OCI-LY1 (cell line): Measurements from ENCODE around the gene PYGM.

ENCODE experiments used
- H2AFZ ChIP-seq: fragments of 200-600 bp; sonication (generic), shearing (Covaris generic); 2 replicates; pipeline ENCODE4 v1.6.0; 2014; ENCODE audit warnings: antibody characterized with exemption, mild to moderate bottlenecking, low read length
- H3F3A ChIP-seq: fragments of 200-600 bp; sonication (generic), shearing (Covaris generic); 2 replicates; pipeline ENCODE4 v1.6.0; 2014; ENCODE audit warnings: mild to moderate bottlenecking, antibody characterized with exemption, low read length, moderate library complexity; ENCODE audit not compliant: insufficient read depth
- H3K27ac ChIP-seq: fragments of 200-600 bp; sonication (generic); 2 replicates; pipeline ENCODE4 v1.5.1; 2014; ENCODE audit warnings: low read length, mixed run types, mild to moderate bottlenecking, low read depth; ENCODE audit not compliant: poor library complexity, severe bottlenecking
- H3K27me3 ChIP-seq: fragments of 200-600 bp; sonication (generic); 2 replicates; pipeline ENCODE4 v1.6.0; 2014; ENCODE audit warnings: antibody characterized with exemption, mild to moderate bottlenecking, low read length, moderate library complexity; ENCODE audit not compliant: insufficient read depth
- H3K36me3 ChIP-seq: fragments of 200-600 bp; sonication (generic); 2 replicates; pipeline ENCODE4 v1.6.1; 2014; ENCODE audit warnings: mild to moderate bottlenecking, antibody characterized with exemption, low read length, moderate library complexity, mixed read lengths; ENCODE audit not compliant: insufficient read depth
- H3K4me1 ChIP-seq: fragments of 200-600 bp; sonication (generic); 2 replicates; pipeline ENCODE4 v1.5.1; 2014; ENCODE audit warnings: mild to moderate bottlenecking, low read length, moderate library complexity; ENCODE audit not compliant: insufficient read depth, severe bottlenecking
- H3K4me2 ChIP-seq: fragments of 200-600 bp; sonication (generic), shearing (Covaris generic); 2 replicates; pipeline ENCODE4 v1.6.1; 2014; ENCODE audit warnings: low read length
- H3K4me3 ChIP-seq: fragments of 200-600 bp; sonication (generic); 2 replicates; pipeline ENCODE4 v1.5.1; 2014; ENCODE audit warnings: low read length, low read depth, mild to moderate bottlenecking, mixed read lengths; ENCODE audit not compliant: poor library complexity, severe bottlenecking
- H3K79me2 ChIP-seq: fragments of 200-600 bp; shearing (Covaris generic); 2 replicates; pipeline ENCODE4 v1.6.1; 2016; ENCODE audit warnings: mixed run types, low read length, mixed read lengths; ENCODE audit not compliant: insufficient read depth
- H3K9ac ChIP-seq: fragments of 200-600 bp; sonication (generic), shearing (Covaris generic); 2 replicates; pipeline ENCODE4 v1.6.1; 2014; ENCODE audit warnings: mild to moderate bottlenecking, low read length, mixed read lengths
- H3K9me2 ChIP-seq: fragments of 200-600 bp; sonication (generic), shearing (Covaris generic); 2 replicates; pipeline ENCODE4 v1.6.1; 2014; ENCODE audit warnings: low read depth, mild to moderate bottlenecking, low read length, mixed read lengths
- H3K9me3 ChIP-seq: fragments of 200-600 bp; shearing (Covaris generic); 2 replicates; pipeline ENCODE4 v1.6.1; 2014; ENCODE audit warnings: low read length, mixed read lengths
- H4K20me1 ChIP-seq: fragments of 200-600 bp; sonication (generic), shearing (Covaris generic); 2 replicates; pipeline ENCODE4 v1.6.0; 2016; ENCODE audit warnings: mild to moderate bottlenecking, low read length; ENCODE audit not compliant: insufficient read depth
- CTCF ChIP-seq: fragments of 200-600 bp; sonication (generic), shearing (Covaris generic); IDR thresholded peaks from 2 replicates; pipeline ENCODE4 v1.5.1; 2017; ENCODE audit warnings: mild to moderate bottlenecking, antibody characterized with exemption, low read length, moderate library complexity, mixed read lengths
- EZH2 ChIP-seq: fragments of 200-600 bp; sonication (generic), shearing (Covaris generic); IDR thresholded peaks from 2 replicates; pipeline ENCODE4 v1.8.0; 2017; ENCODE audit warnings: borderline replicate concordance, mixed run types, mild to moderate bottlenecking, antibody characterized with exemption, low read length, moderate library complexity, mixed read lengths

Gene PYGM

GRCh38 chr11:64722141-64723065 is 37.4 kb downstream of the PYGM start:
- Histone ChIP-seq H4K20me1 (no peaks in the 10 kb centered on the region), H3K36me3 (no peaks in the 10 kb centered on the region), H3K4me1 (peaks cover 5% of the 10 kb centered on the region), H3K4me3 (no peak overlapping the region), H3K27ac (no peak overlapping the region), H3F3A (no peaks in the 10 kb centered on the region), H3K9ac (no peak overlapping the region), H3K79me2 (no peaks in the 10 kb centered on the region), H3K27me3 (peaks cover 10% of the 10 kb centered on the region), H2AFZ (no peak overlapping the region), H3K9me2 (no peaks in the 10 kb centered on the region), H3K4me2 (no peak overlapping the region), H3K9me3 (no peaks in the 10 kb centered on the region)
- TF ChIP-seq EZH2 (no peak), CTCF (no peak)

- Histone ChIP-seq H4K20me1 (no peaks in the 10 kb centered on the region), H2AFZ (no peak overlapping the region), H3K79me2 (no peaks in the 10 kb centered on the region), H3F3A (no peaks in the 10 kb centered on the region), H3K4me2 (no peak overlapping the region), H3K9me3 (no peaks in the 10 kb centered on the region), H3K9me2 (no peaks in the 10 kb centered on the region), H3K36me3 (no peaks in the 10 kb centered on the region), H3K27ac (no peak overlapping the region), H3K27me3 (peaks cover 10% of the 10 kb centered on the region), H3K9ac (no peak overlapping the region), H3K4me3 (no peak overlapping the region), H3K4me1 (peaks cover 5% of the 10 kb centered on the region)
- TF ChIP-seq EZH2: no peak
- no peak for TF ChIP-seq CTCF
These were observed 38.4 kb downstream of the PYGM start for GRCh38 chr11:64721359-64721699.

GRCh38 chr11:64720640-64721358 is 39.0 kb downstream of the PYGM start:
- Histone ChIP-seq H3K4me1 (peaks cover 5% of the 10 kb centered on the region), H3K9me2 (no peaks in the 10 kb centered on the region)

More at GRCh38 chr11:64720640-64721358, 39.0 kb downstream of the PYGM start:
- H2AFZ ChIP-seq: no peak overlapping the region
- no peaks in the 10 kb centered on the region for H4K20me1 ChIP-seq
- no peaks in the 10 kb centered on the region for H3K9me3 ChIP-seq
- no peak overlapping the region for H3K4me2 ChIP-seq
- H3K27ac ChIP-seq: no peak overlapping the region
- H3K4me3 ChIP-seq: no peak overlapping the region
- no peak for TF ChIP-seq CTCF
- TF ChIP-seq EZH2: no peak
- H3K36me3 ChIP-seq: no peaks in the 10 kb centered on the region
- H3K79me2 ChIP-seq: no peaks in the 10 kb centered on the region
- no peaks in the 10 kb centered on the region for H3F3A ChIP-seq
- H3K9ac ChIP-seq: no peak overlapping the region
- H3K27me3 ChIP-seq: peaks cover 12% of the 10 kb centered on the region
